Small intestine (tissue), 7 donors: Measurements from ENCODE around the gene NKX6-1. TPM values are rescaled to one million over a fixed set of nuclear protein-coding genes. Genes with fewer than 3 reads are reported as not detected.

ENCODE experiments used
- DNase-seq, 2 donors: peaks; one replicate each; pipeline versions ENCODE4 v3.0.0 to v3.0.0-alpha.2; 2013
- FAIRE-seq: peaks from 2 replicates; lab custom pipeline; 2012; peaks lifted over from hg19 to GRCh38; lab: Jason Lieb, UNC
- H3K27ac ChIP-seq, 3 donors: one replicate each; pipeline ENCODE4 v1.5.1; 2013; ENCODE audit warnings: low read length in 2 of 3, mild to moderate bottlenecking in 2 of 3, control low read depth in 1 of 3, inconsistent platforms in 1 of 3, low read depth in 1 of 3, moderate library complexity in 1 of 3
- H3K27me3 ChIP-seq, 3 donors: one replicate each; pipeline ENCODE4 v1.6.1; 2013; ENCODE audit warnings: low read length in 3 of 3, inconsistent platforms in 1 of 3; ENCODE audit not compliant: control insufficient read depth in 3 of 3, insufficient read depth in 3 of 3
- H3K36me3 ChIP-seq, 3 donors: one replicate each; pipeline ENCODE4 v1.6.1; 2013; ENCODE audit warnings: low read length in 3 of 3, inconsistent platforms in 1 of 3, low read depth in 1 of 3, mild to moderate bottlenecking in 1 of 3, moderate library complexity in 1 of 3; ENCODE audit not compliant: control insufficient read depth in 3 of 3, insufficient read depth in 2 of 3
- H3K4me1 ChIP-seq, 3 donors: one replicate each; pipeline ENCODE4 v1.6.1; 2013; ENCODE audit warnings: low read length in 2 of 3, inconsistent platforms in 1 of 3, low read depth in 1 of 3, mild to moderate bottlenecking in 1 of 3, moderate library complexity in 1 of 3; ENCODE audit not compliant: control insufficient read depth in 3 of 3, insufficient read depth in 2 of 3
- H3K4me3 ChIP-seq, 3 donors: one replicate each; pipeline ENCODE4 v1.5.1; 2013; ENCODE audit warnings: low read length in 3 of 3, control low read depth in 1 of 3, inconsistent platforms in 1 of 3, low read depth in 1 of 3, mild to moderate bottlenecking in 1 of 3, moderate library complexity in 1 of 3
- H3K9me3 ChIP-seq, 2 donors: one replicate each; pipeline ENCODE4 v1.6.1; 2013; ENCODE audit warnings: low read depth in 1 of 2, low read length in 1 of 2; ENCODE audit not compliant: control insufficient read depth in 2 of 2, insufficient read depth in 1 of 2
- WGBS, 3 donors: extraction: QIAGEN DNeasy Blood & Tissue Kit; methylation state at CpG; one replicate each; pipeline ENCODE4 v1.1.7; 2013; 5-methylcytosine and 5-hydroxymethylcytosine counted together
- polyA plus RNA-seq, 4 donors: library from polyadenylated mRNA; stranded (reverse) in 3 of 4; unstranded in 1 of 4; fragments of 200-250 nt in 3 of 4; fragments of 120-200 nt in 1 of 4; gene quantifications; one replicate each; pipeline versions ENCODE4 v1.2.1 to v1.2.3, GENCODE V29; 2013
- donor health status: healthy with polysubstance abuse.
- donor health status: control.
- donor health status: control.
- donor health status: Bipolar disorder and iron deficiency.
- donor health status: healthy.

Gene NKX6-1
- polyA plus RNA-seq, 4 donors: not detected

DNA sequence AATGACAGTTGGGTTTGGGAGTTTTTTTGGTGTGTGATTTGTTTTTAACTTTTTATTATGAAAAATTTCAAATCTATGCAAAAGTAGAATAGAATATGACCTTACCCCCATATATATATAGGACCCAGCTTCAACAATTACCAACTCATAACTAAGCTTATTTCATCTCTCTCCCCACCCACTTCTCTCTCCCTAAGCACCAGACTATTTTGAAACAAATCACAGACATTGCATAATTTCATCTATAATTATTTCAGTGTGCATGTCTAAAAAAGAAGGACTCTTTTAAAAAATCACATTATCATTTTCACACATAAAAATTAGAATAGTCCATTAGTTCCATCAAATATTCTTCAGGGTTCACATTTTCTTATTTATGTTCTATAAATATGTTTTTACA is 28.3 kb upstream of the NKX6-1 start:
- Histone ChIP-seq H3K9me3 (no peaks in the 10 kb centered on the region), H3K4me3 (no peak overlapping the region), H3K27me3 (peaks cover 0 to 1% (median 0%) of the 10 kb centered on the region in 3 donors), H3K27ac (no peak overlapping the region), H3K36me3 (no peaks in the 10 kb centered on the region), H3K4me1 (no peaks in the 10 kb centered on the region)
- DNase-seq (no peak), FAIRE-seq (no peak)

DNA sequence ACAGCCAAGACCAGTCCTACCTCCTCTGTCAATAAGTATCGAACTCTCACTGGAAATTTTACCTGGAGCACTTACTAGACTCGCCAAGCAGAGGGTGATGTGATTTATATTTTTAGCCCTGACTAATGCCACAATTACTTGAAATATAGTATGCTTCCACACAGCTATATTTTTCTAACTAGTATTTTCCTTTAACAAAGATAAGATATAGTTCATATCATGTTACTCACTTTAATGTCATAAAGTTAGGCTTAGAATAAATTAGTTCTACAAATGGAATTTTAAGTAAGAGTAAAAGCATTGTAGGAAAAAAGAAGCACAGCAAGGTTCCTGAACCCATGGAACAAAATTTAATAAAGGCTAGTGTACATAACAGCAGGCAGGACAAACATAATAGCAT is 16.0 kb upstream of the NKX6-1 start:
- H3K27me3 ChIP-seq: peaks cover 0 to 13% (median 4%) of the 10 kb centered on the region in 3 donors
- no peak for FAIRE-seq
- 61 to 82% (median 67%) methylated on average over 2 of the region's 2 CpGs for WGBS, 3 donors

DNA sequence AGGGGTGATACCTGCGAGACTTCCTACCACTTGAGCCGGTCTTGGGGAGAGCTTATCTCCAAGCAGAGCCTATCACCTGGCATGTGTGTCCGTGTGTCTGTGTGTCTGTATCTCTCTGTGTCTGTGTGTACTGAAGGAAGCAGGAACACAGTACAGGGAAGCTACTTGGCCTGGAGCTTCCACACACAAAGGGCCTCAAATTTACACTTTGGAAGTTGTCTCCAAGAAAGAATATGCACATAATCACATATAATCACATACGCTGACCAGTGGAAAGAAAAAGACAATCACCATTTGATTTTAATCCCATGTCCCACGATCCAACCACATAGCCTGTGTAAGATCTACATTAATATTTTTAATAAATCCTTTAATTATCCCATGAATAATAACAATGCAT is 13.2 kb upstream of the NKX6-1 start:
- FAIRE-seq (no peak), DNase-seq (no peak)
- peaks cover 0 to 23% (median 4%) of the 10 kb centered on the region in 3 donors for H3K27me3 ChIP-seq
- H3K4me3 ChIP-seq: no peak overlapping the region
- H3K36me3 ChIP-seq: no peaks in the 10 kb centered on the region
- WGBS, 3 donors: 74 to 79% (median 76%) methylated on average over 5 of the region's 5 CpGs
- no peaks in the 10 kb centered on the region for H3K9me3 ChIP-seq
- H3K27ac ChIP-seq: no peak overlapping the region
- no peaks in the 10 kb centered on the region for H3K4me1 ChIP-seq

More for the DNA sequence above, 16.0 kb upstream of the NKX6-1 start:
- H3K27ac ChIP-seq: no peak overlapping the region
- no peaks in the 10 kb centered on the region for H3K4me1 ChIP-seq
- DNase-seq: no peak
- no peak overlapping the region for H3K4me3 ChIP-seq
- no peaks in the 10 kb centered on the region for H3K36me3 ChIP-seq
- H3K9me3 ChIP-seq: no peaks in the 10 kb centered on the region

DNA sequence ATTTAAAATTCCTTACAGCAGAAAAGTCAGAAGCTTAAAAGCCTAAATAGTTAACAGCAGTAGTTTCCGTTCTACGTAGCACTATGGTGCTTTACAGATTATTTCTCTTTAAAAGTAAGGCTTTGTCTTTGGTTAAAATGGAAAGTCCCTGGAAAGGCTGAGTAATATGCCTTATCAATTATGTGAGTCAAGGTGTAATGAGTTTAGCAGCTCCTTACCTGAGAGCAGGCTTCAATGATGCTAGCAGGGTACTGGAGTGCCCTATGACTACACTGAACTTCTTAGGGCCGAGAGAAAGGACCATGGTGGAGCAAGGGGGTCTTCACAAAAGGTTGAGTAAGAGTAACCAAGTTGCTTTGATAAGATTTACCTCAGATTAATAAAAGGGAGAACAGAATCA is 12.6 kb upstream of the NKX6-1 start:
- H3K27ac ChIP-seq: no peak overlapping the region
- no peak overlapping the region for H3K4me3 ChIP-seq
- no peaks in the 10 kb centered on the region for H3K4me1 ChIP-seq
- DNase-seq (no peak), FAIRE-seq (no peak)
- WGBS, 3 donors: 15 to 61% (median 37%) methylated on average over 3 of the region's 3 CpGs
- no peaks in the 10 kb centered on the region for H3K9me3 ChIP-seq
- H3K36me3 ChIP-seq: no peaks in the 10 kb centered on the region
- H3K27me3 ChIP-seq: peaks cover 0 to 28% (median 4%) of the 10 kb centered on the region in 3 donors

DNA sequence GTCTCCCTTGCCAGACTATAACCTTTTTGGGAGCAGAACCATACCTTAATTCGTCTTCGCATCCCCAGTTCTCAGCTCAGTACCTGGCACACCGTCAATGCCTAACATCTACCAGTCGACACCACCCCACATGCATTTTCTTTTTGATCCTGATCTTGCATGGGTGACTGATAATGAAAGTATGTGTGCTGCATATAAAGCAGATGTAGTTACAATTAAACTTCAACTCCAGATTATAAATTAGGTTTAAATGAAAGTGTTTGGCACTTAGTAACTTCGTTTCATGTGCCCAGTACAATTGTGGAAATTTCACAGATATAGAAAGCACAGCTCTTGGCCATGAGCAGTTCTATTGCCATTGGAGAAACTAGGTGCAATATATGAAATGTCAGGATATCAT is 8.8 kb upstream of the NKX6-1 start:
- FAIRE-seq: no peak

DNA sequence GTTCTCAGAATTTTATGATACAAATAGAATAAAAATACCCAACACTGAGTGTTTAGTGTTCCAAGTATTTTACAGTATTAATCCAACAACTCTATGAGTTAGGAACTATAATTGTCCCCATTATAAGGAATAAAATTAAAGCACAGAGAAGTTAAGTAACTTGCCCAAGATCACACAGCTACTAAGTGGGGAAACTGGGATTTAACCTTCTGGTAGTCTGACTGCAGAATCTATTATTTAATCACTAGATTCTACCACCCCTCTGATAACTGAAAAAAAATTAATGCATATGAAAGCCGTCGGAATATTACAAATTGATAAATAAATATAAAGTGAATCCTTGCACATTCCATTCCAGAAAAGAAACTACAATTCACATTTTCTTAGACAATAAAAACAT is 5.7 kb upstream of the NKX6-1 start:
- Histone ChIP-seq H3K36me3 (no peaks in the 10 kb centered on the region), H3K27me3 (peaks cover 3 to 69% (median 28%) of the 10 kb centered on the region in 3 donors), H3K9me3 (peaks cover 0 to 5% of the 10 kb centered on the region in 2 donors), H3K4me3 (no peak overlapping the region), H3K27ac (no peak overlapping the region), H3K4me1 (peaks cover 0 to under 1% (median 0%) of the 10 kb centered on the region in 3 donors)
- 85 to 89% (median 89%) methylated on average over 2 of the region's 2 CpGs for WGBS, 3 donors
- FAIRE-seq (peak; percentile 76), DNase-seq (no peak)

More for the DNA sequence above, 8.8 kb upstream of the NKX6-1 start:
- H3K27ac ChIP-seq: no peak overlapping the region
- peaks cover 0 to 43% (median 3%) of the 10 kb centered on the region in 3 donors for H3K27me3 ChIP-seq
- no peaks in the 10 kb centered on the region for H3K4me1 ChIP-seq
- H3K36me3 ChIP-seq: no peaks in the 10 kb centered on the region
- 46 to 68% (median 52%) methylated on average over 5 of the region's 5 CpGs for WGBS, 3 donors
- no peak overlapping the region for H3K4me3 ChIP-seq
- H3K9me3 ChIP-seq: no peaks in the 10 kb centered on the region
- DNase-seq: no peak

DNA sequence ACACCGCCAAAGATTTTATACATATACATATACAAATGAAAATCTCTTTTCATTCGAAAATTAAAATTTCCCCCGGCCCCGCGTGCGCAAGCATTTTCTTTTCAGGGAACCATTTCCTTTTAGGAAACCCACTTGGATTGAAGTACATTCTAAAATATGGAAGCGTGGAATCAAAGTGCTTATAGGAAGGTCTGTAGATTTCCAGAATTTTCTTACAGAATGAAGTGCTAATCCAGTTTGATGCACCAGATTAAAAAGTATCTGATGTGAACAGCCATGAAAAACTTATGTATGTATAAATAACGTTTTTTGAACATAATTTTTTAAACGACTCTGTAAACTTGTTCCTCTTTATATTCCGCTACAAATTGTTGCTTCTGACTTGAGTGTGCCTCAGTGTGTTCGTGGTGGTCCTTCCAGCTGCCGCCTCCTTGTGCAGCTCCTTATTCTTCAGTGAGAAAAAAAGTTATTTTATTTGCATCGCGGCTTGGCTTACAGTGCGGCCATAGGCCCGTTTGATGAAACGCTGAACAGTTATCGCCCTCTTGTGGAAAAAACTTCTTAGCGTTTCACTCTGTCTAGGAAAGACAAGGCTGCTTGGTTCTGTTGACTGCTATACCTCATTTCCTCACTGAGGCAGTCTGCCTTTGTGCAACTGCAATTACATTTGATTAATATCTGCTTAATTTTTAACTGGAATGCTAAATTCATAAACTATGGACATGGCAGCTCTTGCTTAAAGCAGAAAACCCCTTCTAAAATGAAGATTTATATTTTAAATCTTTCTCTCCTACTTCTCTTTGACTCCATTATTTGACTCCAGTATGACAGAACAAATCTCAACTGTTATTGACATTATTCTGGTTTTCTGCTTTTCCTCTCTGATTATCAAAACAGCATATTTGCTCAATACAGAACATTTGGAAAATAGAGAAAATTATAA is 4.7 kb upstream of the NKX6-1 start:
- FAIRE-seq (no peak), DNase-seq (peak; percentile 69 to 79)
- no peaks in the 10 kb centered on the region for H3K36me3 ChIP-seq
- H3K27ac ChIP-seq: no peak overlapping the region
- no peak overlapping the region for H3K4me3 ChIP-seq
- 7% methylated on average over 19 of the region's 19 CpGs for WGBS, 3 donors
- H3K4me1 ChIP-seq: peaks cover 0 to 9% (median 8%) of the 10 kb centered on the region in 3 donors
- H3K27me3 ChIP-seq: peaks cover 6 to 72% (median 38%) of the 10 kb centered on the region in 3 donors
- H3K9me3 ChIP-seq: peaks cover 0 to 5% of the 10 kb centered on the region in 2 donors

DNA sequence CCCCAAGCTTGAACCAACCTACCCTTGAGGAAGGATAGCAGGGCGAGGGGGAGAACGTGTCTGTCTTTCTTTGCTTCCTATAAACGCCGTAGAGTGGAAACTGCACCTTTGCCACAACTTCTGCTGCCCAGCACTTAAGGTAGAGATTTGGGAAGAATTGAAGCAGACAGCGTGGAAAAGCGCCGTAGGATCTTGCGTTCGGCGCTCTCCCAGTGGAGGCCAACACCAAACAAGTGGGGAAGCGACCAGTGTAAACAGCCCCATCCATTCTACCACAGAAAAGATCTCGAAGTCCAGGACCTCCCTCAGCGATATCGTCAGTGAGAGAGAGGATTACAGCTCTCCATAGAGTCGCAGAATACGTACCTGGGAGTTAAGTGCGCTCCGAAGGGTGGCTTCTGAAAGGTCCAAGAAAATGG is 3.9 kb upstream of the NKX6-1 start:
- Histone ChIP-seq H3K27me3 (peaks cover 6 to 77% (median 46%) of the 10 kb centered on the region in 3 donors), H3K9me3 (peaks cover 0 to 5% of the 10 kb centered on the region in 2 donors), H3K4me3 (no peak overlapping the region), H3K27ac (no peak overlapping the region), H3K4me1 (peaks cover 2 to 13% (median 12%) of the 10 kb centered on the region in 3 donors), H3K36me3 (no peaks in the 10 kb centered on the region)
- no peak for FAIRE-seq
- 10 to 20% (median 10%) methylated on average over 18 of the region's 18 CpGs for WGBS, 3 donors
- peak in 1 of 2 donors; percentile 29 for DNase-seq
